H9 (cell line): ENCODE measurements around the gene KCNH4. TPM values are rescaled to one million over a fixed set of nuclear protein-coding genes. Genes with fewer than 3 reads are reported as not detected.
A peak's percentile ranks its signal among the peaks of the same experiment; 100 is the strongest.

ENCODE experiments used
- DNase-seq: peaks from one replicate; pipeline ENCODE4 v3.0.0-alpha.2; 2017
- H2AFZ ChIP-seq: one replicate; pipeline ENCODE4 v1.6.1; 2013; ENCODE audit warnings: mild to moderate bottlenecking, low read length, control low read depth, moderate library complexity
- H2AK5ac ChIP-seq: 2 replicates; pipeline ENCODE4 v1.6.1; 2013; ENCODE audit warnings: low read length, control low read depth, mixed read lengths; ENCODE audit not compliant: insufficient read length
- H2BK120ac ChIP-seq: one replicate; pipeline ENCODE4 v1.6.1; 2013; ENCODE audit warnings: low read depth, mild to moderate bottlenecking, low read length, control low read depth, inconsistent platforms; ENCODE audit not compliant: poor library complexity, severe bottlenecking
- H2BK12ac ChIP-seq: 2 replicates; pipeline ENCODE4 v1.6.1; 2013; ENCODE audit warnings: low read length, control low read depth, mixed read lengths, low read depth; ENCODE audit not compliant: insufficient read length
- H2BK15ac ChIP-seq: 2 replicates; pipeline ENCODE4 v1.6.1; 2013; ENCODE audit warnings: low read depth, low read length, control low read depth
- H2BK20ac ChIP-seq: one replicate; pipeline ENCODE4 v1.6.1; 2013; ENCODE audit warnings: low read depth, mild to moderate bottlenecking, low read length, control low read depth, inconsistent platforms; ENCODE audit not compliant: poor library complexity, severe bottlenecking
- H2BK5ac ChIP-seq: 2 replicates; pipeline ENCODE4 v1.6.1; 2013; ENCODE audit warnings: low read length, control low read depth, mixed read lengths; ENCODE audit not compliant: insufficient read length
- H3K14ac ChIP-seq: 2 replicates; pipeline ENCODE4 v1.6.1; 2013; ENCODE audit warnings: low read length, control low read depth; ENCODE audit not compliant: insufficient read depth
- H3K18ac ChIP-seq: 2 replicates; pipeline ENCODE4 v1.6.1; 2013; ENCODE audit warnings: low read depth, mild to moderate bottlenecking, mixed read lengths, low read length, control low read depth; ENCODE audit not compliant: insufficient read length
- H3K23ac ChIP-seq: 2 replicates; pipeline ENCODE4 v1.6.1; 2013; ENCODE audit warnings: low read length, control low read depth, mixed read lengths, low read depth; ENCODE audit not compliant: insufficient read length
- H3K23me2 ChIP-seq: 2 replicates; pipeline ENCODE4 v1.6.1; 2013; ENCODE audit warnings: low read depth, mild to moderate bottlenecking, mixed read lengths, low read length, control low read depth; ENCODE audit not compliant: insufficient read length, poor library complexity, severe bottlenecking
- H3K27ac ChIP-seq: 2 replicates; pipeline ENCODE4 v1.5.1; 2013; ENCODE audit warnings: low read length, control low read depth, mixed read lengths, low read depth; ENCODE audit not compliant: insufficient read length
- H3K27me3 ChIP-seq: 2 replicates; pipeline ENCODE4 v1.6.1; 2013; ENCODE audit warnings: low read length, control low read depth, inconsistent platforms; ENCODE audit not compliant: insufficient read depth
- H3K4ac ChIP-seq: 2 replicates; pipeline ENCODE4 v1.6.1; 2013; ENCODE audit warnings: low read depth, mild to moderate bottlenecking, control low read depth, inconsistent platforms, low read length, moderate library complexity
- H3K4me1 ChIP-seq: 2 replicates; pipeline ENCODE4 v1.6.1; 2013; ENCODE audit warnings: low read length, control low read depth, inconsistent platforms; ENCODE audit not compliant: insufficient read depth
- H3K4me2 ChIP-seq: 2 replicates; pipeline ENCODE4 v1.6.1; 2013; ENCODE audit warnings: low read length, control low read depth, mixed read lengths; ENCODE audit not compliant: insufficient read length, insufficient read depth
- H3K56ac ChIP-seq: 2 replicates; pipeline ENCODE4 v1.6.1; 2013; ENCODE audit warnings: low read depth, mild to moderate bottlenecking, mixed read lengths, low read length, control low read depth; ENCODE audit not compliant: insufficient read length
- H3K79me1 ChIP-seq: 2 replicates; pipeline ENCODE4 v1.6.1; 2013; ENCODE audit warnings: low read depth, mild to moderate bottlenecking, moderate library complexity, low read length, control low read depth, inconsistent platforms; ENCODE audit not compliant: insufficient read depth, poor library complexity, severe bottlenecking
- H3K79me2 ChIP-seq: 2 replicates; pipeline ENCODE4 v1.6.1; 2013; ENCODE audit warnings: low read length, control low read depth, inconsistent platforms; ENCODE audit not compliant: insufficient read depth
- H3K9ac ChIP-seq: 2 replicates; pipeline ENCODE4 v1.6.1; 2013; ENCODE audit warnings: low read length, control low read depth, mixed read lengths; ENCODE audit not compliant: insufficient read length; ENCODE audit errors: extremely low read depth
- H3K9me3 ChIP-seq: one replicate; pipeline ENCODE4 v1.6.1; 2013; ENCODE audit warnings: low read depth, low read length, inconsistent platforms; ENCODE audit not compliant: control insufficient read depth
- H3T11ph ChIP-seq: one replicate; pipeline ENCODE4 v1.6.1; 2013; ENCODE audit warnings: mild to moderate bottlenecking, low read length, control low read depth, inconsistent platforms
- H4K20me1 ChIP-seq: one replicate; pipeline ENCODE4 v1.6.1; 2013; ENCODE audit not compliant: control insufficient read depth, insufficient read length, insufficient read depth
- H4K5ac ChIP-seq: 2 replicates; pipeline ENCODE4 v1.6.1; 2013; ENCODE audit warnings: low read depth, mild to moderate bottlenecking, mixed read lengths, low read length, control low read depth; ENCODE audit not compliant: insufficient read length
- H4K8ac ChIP-seq: replicated peaks from 2 replicates; pipeline ENCODE4 v1.6.1; 2013; ENCODE audit warnings: low read length, control low read depth, mixed read lengths, low read depth; ENCODE audit not compliant: insufficient read length
- H4K91ac ChIP-seq: 2 replicates; pipeline ENCODE4 v1.6.1; 2013; ENCODE audit warnings: low read depth, mild to moderate bottlenecking, moderate library complexity, mixed read lengths, low read length, control low read depth; ENCODE audit not compliant: insufficient read length
- H3K27ac Mint-ChIP-seq, 3 experiments: 2 replicates in 2 of 3; 3 replicates in 1 of 3; pipeline ENCODE4 v1.8.0; 2020 to 2021; ENCODE audit warnings: mixed read lengths in 3 of 3, mild to moderate bottlenecking in 1 of 3, moderate library complexity in 1 of 3
- H3K27me3 Mint-ChIP-seq: 2 replicates; pipeline ENCODE4 v1.8.0; 2021; ENCODE audit warnings: low read depth, mild to moderate bottlenecking, moderate library complexity, mixed read lengths
- H3K36me3 Mint-ChIP-seq, 3 experiments: 2 replicates in 2 of 3; 3 replicates in 1 of 3; pipeline ENCODE4 v1.8.0; 2020 to 2021; ENCODE audit warnings: low read depth in 3 of 3, mixed read lengths in 3 of 3; ENCODE audit not compliant: insufficient read depth in 1 of 3
- H3K4me1 Mint-ChIP-seq, 2 experiments: 2 replicates each; pipeline ENCODE4 v1.8.0; 2020; ENCODE audit warnings: mixed read lengths in 2 of 2
- H3K4me3 Mint-ChIP-seq, 2 experiments: 2 replicates in 1 of 2; 3 replicates in 1 of 2; pipeline ENCODE4 v1.8.0; 2020 to 2021; ENCODE audit warnings: mild to moderate bottlenecking in 2 of 2, mixed read lengths in 2 of 2, moderate library complexity in 1 of 2
- H3K9me3 Mint-ChIP-seq, 2 experiments: 2 replicates in 1 of 2; 3 replicates in 1 of 2; pipeline ENCODE4 v1.8.0; 2020; ENCODE audit warnings: mild to moderate bottlenecking in 2 of 2, mixed read lengths in 2 of 2, moderate library complexity in 1 of 2
- CTCF ChIP-seq: fragments of 200-600 bp; sonication (generic); conservative IDR thresholded peaks from 3 replicates; pipeline ENCODE4 v1.8.0; 2021; ENCODE audit warnings: antibody characterized with exemption, mild to moderate bottlenecking
- WGBS: extraction: QIAGEN DNeasy Blood & Tissue Kit; methylation state at CpG from one replicate; pipeline ENCODE4 v1.1.7; 2013; ENCODE audit warnings: missing lambda C conversion rate, low lambda C conversion rate, mixed read lengths; ENCODE audit not compliant: insufficient read length; ENCODE audit errors: extremely low coverage; 5-methylcytosine and 5-hydroxymethylcytosine counted together
- total RNA-seq: library from RNA; stranded (reverse); gene quantifications from 2 replicates; pipeline ENCODE4 v1.2.1, GENCODE V29; 2021

The KCNH4 gene
- total RNA-seq, 1 experiment from 2014 or later, result not detected

GRCh38 chr17:42180411-42180921, 476 bp downstream of the KCNH4 start:
- Histone ChIP-seq H3K27ac (no peak overlapping the region), H3K23me2 (peaks cover 21% of the 10 kb centered on the region), H2BK20ac (no peak overlapping the region), H4K91ac (no peak overlapping the region), H3K18ac (no peak overlapping the region), H3T11ph (no peak overlapping the region), H3K4me1 (peaks cover 3% of the 10 kb centered on the region; the same call in 1 of the 2 replicates), H3K9me3 (no peaks in the 10 kb centered on the region), H2AK5ac (no peak overlapping the region), H3K9ac (no peak overlapping the region), H3K23ac (no peak overlapping the region), H4K8ac (no peak overlapping the region), H2BK5ac (no peak overlapping the region), H4K20me1 (peaks cover 3% of the 10 kb centered on the region), H3K79me2 (no peaks in the 10 kb centered on the region), H4K5ac (no peak overlapping the region), H3K4me2 (peak overlapping the region; percentile 60), H2AFZ (no peak overlapping the region), H3K14ac (no peak overlapping the region), H3K79me1 (no peaks in the 10 kb centered on the region), H3K56ac (no peak overlapping the region), H3K4ac (no peak overlapping the region), H2BK12ac (no peak overlapping the region), H3K27me3 (peaks cover 10% of the 10 kb centered on the region; the same call in 1 of the 2 replicates), H2BK15ac (no peak overlapping the region), H2BK120ac (no peak overlapping the region)
- peaks cover 68% of the 10 kb centered on the region for H3K27me3 Mint-ChIP-seq
- H3K27ac Mint-ChIP-seq, result no peak overlapping the region; a peak in 1 of 7 replicates
- H3K4me3 Mint-ChIP-seq, result peak overlapping the region; percentile 63 to 87
- no peak for TF ChIP-seq CTCF
- DNase-seq, result peak; percentile 64
- no CpG with 5 or more reads among the region's 33 CpGs for WGBS
- H3K9me3 Mint-ChIP-seq, result no peaks in the 10 kb centered on the region; a peak in 1 of 5 replicates
- no peaks in the 10 kb centered on the region; a peak in 1 of 7 replicates for H3K36me3 Mint-ChIP-seq
- peaks cover 19 to 33% of the 10 kb centered on the region in 2 experiments for H3K4me1 Mint-ChIP-seq
